Gastrocnemius medialis (tissue), 4 donors: Measurements from ENCODE around the gene CILP2.

Source experiments
- CTCF ChIP-seq, 5 experiments: fragments of 450-650 bp in 3 of 5; fragments of 200-600 bp in 2 of 5; sonication (generic) in 2 of 5; IDR thresholded peaks in 4 of 5; conservative IDR thresholded peaks in 1 of 5; 1 replicate in 4 of 5; 2 replicates in 1 of 5; pipeline ENCODE4 v1.5.1; 2016 to 2019; ENCODE audit warnings: antibody characterized with exemption in 5 of 5, mild to moderate bottlenecking in 3 of 5, moderate library complexity in 3 of 5
- POLR2A ChIP-seq, 2 donors: fragments of 450-650 bp; IDR thresholded peaks; one replicate each; pipeline ENCODE4 v1.6.1; 2017; ENCODE audit warnings: antibody characterized with exemption in 2 of 2, mild to moderate bottlenecking in 2 of 2, moderate library complexity in 2 of 2

- TF ChIP-seq CTCF (IDR thresholded peaks at IDR 0.05 in 4 of 5, conservative IDR thresholded peaks at IDR 0.05 in 1 of 5) (no peak), POLR2A (IDR thresholded peaks at IDR 0.05) (no peak)
Measured at GRCh38 chr19:19540715-19541515, 2.9 kb downstream of the CILP2 start.
